ENCODE data around the gene AOX1. TPM values are rescaled to one million over a fixed set of nuclear protein-coding genes. Genes with fewer than 3 reads are reported as not detected.
"Not testable (repeated sequence)": the region's sequence is repeated elsewhere in the genome, so short reads cannot be mapped to it uniquely, and the experiment has no call there.

Gene AOX1
- total RNA-seq, 1 donor from 2014 or later = 7.7 TPM

DNA sequence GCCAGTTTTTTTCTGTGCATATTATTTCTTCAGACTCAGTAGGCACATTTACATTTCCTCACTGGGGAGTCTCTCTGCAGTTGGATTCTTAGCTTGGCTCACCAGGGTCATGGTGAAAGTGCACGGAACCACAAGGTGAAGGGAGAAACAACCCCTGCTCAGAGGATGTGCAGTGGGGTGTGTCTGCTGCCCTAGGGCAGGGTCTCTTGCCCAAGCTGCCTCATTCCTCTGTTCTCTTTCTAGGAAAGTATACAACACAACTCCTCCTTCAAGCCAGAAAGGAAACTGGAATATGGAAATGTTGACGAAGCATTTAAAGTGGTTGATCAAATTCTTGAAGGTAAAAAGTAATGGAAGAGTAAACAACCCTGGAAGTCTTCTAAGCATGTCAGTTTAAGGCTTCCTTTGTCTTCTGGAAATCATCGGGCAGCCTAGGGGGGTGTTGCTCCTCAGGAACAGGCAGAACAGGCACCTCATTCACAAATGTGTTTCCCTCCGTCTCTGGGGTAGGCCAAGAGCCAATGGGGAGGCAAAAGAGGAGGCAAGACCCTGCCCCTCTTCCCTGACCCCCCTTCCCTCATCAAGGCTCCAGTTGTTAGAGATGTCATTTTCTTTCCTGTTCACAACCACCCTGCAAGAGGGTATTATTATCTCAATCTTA is 41.4 kb downstream of the AOX1 start:
- no peak for DNase-seq (ENCODE audit: low spot score)

DNA sequence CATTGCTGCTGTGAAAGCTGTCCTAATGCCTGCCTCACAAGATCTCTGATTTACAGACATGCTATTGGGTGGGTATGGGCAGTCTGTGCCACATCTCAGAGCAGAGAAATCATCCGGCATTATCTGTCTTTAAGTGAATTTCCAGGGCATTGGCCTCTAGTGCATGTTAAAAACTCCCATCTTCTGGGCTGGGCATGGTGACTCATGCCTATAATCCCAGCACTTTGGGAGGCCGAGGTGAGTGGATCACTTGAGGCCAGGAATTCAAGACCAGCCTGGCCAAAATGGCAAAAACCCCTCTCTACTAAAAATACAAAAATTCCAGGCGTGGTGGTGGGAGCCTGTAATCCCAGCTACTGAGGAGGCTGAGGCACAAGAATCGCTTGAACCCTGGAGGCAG is 42.6 kb downstream of the AOX1 start:
- DNase-seq (ENCODE audit: low spot score) = not testable (repeated sequence)

DNA sequence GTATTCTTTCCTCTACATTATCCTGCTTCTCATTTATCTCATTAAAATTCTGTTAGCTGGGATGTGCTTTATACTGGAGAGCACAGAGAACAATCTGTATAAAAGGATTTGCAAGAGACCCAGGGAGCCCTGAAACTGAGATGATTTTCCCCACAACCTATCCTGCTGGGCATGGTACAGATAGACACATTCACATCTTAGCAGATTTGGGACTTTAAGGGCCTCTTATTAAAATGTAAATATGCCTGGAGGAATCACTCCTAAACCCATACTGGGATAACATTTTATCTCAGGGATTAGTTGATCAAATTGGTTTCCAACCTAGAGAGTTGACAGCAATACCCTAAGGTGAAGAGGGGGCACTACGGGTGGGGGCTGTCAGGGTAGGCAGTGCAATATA is 45.5 kb downstream of the AOX1 start:
- no peak for DNase-seq (ENCODE audit: low spot score)

DNA sequence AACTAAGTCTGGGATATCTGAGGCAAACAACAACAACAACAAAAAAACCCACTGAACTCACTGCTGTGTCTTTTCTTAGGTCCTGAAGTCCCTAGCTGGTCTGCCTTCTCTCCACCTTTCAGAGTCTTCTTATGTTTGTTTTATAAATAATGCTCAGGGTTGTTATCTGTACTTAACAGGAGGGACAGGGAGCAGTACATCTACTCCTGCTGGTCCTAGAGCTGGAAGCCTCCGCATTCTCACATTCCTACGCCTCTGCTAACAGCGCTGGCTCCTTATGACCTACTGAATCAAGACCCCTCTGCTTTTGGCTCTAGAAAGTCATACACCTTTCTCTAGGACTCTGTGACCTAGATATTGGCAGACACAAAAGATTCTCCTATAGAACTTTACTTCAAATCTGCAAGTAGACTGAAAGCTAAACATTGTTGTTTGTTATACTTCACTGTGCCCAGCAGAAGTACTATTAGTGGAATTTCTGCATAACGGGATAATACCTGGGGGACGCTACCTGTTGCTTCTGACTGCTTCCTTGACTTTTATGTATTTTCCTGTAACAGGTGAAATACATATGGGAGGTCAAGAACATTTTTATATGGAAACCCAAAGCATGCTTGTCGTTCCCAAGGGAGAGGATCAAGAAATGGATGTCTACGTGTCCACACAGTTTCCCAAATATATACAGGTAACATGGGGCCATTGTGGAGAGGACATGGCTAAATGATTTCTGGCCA is 48.6 kb downstream of the AOX1 start:
- DNase-seq (ENCODE audit: low spot score) = no peak

DNA sequence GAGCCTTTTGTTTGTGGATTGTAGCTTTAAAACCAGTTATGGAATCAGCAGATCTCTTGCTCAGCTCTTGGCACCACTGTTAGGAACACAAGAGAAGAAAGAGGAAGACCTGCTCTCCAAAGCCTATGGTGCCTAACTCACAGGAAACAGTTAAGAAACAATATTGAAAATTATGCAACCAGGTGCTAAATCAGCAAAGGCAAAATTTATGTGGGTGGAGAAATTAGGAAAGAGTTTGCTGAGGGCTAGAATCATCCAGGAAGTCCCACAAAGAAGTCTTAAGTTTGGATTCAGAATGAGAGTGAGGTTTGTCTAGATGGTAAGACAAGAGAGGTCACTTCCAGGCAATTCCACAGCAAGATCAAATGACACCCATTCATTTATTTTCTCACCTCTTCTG is 49.4 kb downstream of the AOX1 start:
- DNase-seq (ENCODE audit: low spot score) = no peak

DNA sequence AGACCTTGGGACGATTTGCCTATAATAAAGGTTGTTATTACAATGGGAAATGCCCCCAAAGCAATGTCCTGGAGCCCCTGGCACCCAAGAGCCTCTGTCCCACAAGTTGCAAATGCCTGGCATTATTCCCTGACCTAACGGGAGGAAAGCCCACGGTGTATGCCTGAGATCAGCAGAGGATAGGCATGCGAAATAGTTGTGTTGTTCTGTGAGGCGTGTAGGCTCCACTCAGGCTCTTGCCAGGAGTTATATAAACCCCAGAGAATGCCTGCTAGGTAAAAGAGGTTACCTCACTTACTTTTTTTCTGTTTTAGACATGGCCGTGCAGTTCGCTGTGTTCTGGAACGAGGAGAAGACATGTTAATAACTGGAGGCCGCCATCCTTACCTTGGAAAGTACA is 52.1 kb downstream of the AOX1 start:
- DNase-seq (ENCODE audit: low spot score) = no peak

DNA sequence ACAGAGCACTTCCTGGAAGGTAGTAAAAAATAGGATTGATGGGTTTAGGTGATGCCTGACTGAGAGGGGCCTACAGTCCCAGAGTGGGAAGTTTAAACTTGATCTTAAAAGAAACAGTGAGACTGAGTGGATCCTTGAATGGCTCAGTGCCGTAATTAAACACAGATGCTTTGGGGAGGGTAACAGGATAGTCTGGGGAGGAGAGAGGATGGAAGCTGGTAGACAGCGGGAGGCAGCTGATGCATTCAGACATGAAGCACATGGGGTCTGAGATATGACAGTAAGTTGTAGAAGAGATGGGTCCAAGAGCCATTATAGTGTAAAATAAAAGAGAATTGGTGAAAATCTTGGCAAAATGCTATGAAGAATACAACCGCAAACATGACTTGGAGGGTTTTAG is 54.4 kb downstream of the AOX1 start:
- DNase-seq (ENCODE audit: low spot score) = no peak

DNA sequence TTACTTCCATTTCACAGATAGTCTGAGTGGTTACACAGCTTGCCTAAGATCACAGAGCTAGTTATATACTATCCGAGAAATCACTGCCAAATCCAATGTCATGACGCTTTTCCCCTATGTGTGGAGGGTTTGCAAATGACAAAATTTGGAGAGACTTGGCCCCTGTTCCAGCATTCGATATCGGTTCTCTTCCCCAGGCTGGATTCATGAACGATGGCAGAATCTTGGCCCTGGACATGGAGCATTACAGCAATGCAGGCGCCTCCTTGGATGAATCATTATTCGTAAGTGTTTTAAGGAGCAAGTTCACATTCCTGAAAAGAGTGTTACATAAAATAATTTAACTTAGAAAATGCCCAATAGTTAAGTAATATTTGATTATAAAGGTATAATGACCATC is 55.1 kb downstream of the AOX1 start:
- no peak for DNase-seq (ENCODE audit: low spot score)

DNA sequence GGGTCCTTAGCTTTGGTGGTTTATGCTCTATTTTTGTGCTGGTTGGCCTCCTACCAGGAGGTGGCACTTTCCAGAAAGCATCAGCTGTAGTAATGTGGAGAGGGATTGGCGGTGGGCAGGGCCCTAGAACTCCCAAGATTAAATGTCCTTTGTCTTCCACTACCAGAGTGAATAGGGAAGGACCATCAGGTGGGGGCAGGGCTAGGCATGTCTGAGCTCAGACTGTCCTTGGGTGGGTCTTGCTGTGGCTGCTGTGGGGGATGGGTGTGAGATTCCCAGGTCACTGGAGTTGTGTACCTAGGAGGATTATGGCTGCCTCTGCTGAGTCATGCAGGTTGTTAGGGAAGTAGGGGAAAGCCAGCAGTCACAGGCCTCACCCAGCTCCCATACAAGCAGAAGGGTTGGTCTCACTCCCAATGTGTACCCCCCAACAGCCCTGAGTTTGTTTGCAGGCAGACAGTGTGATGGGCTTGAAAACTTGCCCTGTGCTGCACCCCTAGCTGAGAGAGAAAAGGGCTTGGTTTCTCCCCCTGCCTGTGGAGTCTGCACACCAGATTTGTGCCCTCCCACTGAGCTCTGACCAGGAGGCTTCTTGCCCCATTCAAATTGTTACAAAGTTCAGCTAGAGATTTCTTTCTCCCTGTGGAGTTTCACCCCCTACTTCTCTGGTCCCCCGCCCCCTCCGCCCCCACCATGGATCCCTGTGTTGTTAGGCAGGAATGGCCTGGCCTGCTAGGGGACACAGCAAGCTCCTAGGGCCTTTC is 62.9 kb downstream of the AOX1 start:
- DNase-seq (ENCODE audit: low spot score) = not testable (repeated sequence)

DNA sequence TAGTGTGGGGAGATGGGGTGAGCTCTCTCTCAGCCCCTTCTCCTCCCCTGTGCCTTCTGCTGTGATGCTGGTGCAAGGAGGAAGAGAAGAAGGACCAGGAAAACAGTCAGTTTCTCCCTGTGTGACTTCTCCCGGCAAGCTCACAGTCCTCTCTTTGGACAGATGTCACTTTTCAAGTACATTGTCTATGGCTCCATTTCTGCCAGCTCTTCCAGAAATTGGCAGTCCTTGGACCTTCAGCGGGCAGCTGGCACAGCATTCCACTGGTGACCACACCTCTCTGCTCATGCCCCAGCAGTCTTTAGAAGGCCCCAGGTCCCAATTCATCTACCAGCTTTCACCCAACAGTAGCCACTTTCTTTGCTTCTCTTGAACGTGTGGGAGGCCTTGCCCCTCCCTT is 63.9 kb downstream of the AOX1 start:
- DNase-seq (ENCODE audit: low spot score) = no peak

DNA sequence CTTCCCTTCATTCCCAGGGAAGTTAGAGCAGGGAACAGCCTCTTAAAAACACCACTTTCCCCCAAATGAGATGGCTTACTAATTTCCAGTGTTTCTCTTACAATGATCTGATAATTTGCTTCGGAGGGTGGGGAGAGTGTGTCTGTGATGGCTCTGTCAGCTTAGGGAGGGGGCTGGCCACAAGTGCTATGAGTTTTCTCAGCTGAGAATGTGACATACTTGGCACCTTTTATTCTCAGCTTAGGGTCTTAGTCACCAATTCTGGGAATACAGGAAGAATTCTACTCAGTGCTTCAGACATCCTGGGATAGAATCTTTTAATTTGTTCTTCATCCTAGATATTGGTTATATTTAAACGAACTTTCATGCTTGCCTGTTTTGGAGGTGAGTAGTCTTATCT is 64.4 kb downstream of the AOX1 start:
- DNase-seq (ENCODE audit: low spot score) = no peak

DNA sequence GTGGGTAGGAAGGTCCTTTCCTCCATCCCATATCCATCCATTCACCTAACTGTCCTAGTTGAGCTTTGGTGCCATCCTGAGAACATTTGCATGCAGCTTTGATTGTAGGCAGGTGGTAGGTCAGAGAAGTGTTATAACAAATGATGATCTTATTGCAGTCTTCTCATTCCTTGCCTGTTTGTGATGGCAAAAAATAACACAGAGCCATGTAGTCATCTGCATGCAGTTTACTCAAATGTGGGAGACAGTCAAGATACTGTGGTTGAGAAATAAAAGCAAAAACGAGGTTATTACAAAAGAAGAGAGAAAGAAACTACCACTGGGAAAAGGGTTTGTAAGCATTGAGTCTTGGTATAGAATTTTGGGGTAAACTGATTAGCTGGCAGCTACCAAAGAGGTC is 66.3 kb downstream of the AOX1 start:
- DNase-seq (ENCODE audit: low spot score) = no peak

DNA sequence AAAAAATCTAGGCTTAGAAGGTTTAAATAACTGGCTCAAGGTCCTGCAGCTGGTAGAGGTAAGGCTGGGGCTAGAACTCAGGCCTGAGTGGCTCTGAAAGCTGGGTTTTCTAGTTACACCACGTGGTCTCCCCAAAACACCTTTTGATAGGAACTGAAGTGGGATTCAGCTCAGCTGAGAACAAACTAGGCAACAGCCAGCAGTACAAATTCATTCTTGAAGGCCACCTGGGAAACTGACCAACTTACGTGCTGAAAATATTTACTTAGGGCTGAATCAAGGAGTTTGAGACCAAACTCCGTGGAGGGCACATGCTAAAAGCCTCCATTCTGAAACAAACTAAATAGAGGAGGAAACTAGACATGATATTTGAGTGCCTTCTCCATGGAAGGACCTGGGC is 67.2 kb downstream of the AOX1 start:
- no peak for DNase-seq (ENCODE audit: low spot score)

DNA sequence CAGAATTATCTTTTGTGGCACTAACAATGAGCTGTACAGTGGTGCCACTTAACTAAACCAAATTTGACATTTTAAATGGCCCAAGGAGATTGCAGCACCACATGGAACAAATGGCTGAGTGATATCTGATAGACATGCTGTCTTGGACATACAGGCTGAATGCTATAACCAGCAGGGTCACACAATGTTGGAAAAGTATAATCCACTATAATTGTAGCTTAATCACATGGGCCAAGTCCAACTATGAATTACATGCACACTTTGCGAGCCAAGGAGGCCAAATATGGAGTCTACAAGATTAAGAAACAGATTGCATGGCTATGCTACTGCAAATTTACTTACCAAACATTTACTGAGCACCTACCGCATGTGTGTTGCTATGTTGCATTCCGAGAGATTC is 69.0 kb downstream of the AOX1 start:
- no peak for DNase-seq (ENCODE audit: low spot score)

DNA sequence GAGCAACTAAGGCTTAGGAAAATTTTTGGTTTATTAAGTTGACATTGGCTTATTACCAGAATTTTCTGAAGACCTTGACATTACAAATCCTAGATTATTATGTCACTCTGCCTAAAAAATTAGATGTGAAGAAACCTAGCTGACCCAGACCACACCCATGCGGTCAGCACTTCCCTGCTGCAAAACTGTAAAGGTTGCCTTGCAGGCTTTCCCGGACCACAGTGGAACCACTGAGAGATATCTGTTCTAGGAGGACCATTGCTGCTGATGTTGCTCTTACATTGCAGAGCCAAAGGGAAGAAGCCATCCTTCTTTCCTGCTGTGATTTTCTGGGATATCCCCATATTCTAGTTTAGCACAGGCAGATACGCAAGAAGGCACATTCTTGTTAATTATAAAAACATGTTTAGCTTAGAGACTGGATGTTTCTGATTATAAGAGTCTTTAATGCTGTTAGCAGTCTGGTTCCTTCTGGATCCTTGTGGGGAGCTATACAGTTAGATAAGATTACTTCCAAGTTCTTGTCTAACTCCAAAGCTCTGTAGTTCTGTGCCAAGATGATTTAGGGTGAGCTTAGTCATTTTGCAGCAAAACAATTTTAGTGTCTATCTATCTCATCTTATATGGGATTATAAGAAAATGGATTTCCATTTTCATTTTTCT is 70.2 kb downstream of the AOX1 start:
- DNase-seq (ENCODE audit: low spot score) = peak; percentile 39

DNA sequence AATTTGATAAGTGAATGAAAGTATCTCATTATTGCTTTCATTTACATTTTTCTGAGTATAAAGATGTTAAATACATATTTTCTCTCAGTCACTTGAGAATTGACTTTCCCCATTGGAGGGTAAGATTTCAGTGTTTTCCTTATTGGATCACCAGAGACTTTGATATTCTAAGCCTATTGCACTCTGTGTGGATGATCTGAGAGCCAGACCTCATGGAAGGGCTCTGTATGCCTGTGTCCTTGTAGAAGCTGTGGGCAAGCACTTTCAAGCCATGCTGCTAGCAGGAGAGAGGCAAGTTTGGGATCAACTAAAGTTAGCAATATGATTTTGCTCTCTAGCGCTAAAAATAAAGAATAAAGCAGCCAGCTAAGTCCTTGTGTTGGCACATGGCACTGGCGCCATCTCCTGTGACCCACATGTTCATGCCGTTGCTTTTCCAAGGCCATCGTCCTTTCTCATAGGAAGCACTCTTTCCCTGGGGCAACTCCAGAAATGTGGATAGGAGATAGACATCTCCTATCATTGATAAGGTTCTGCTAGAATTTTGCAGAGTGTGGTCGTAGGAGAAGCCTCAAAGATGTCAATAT is 72.6 kb downstream of the AOX1 start:
- no peak for DNase-seq (ENCODE audit: low spot score)

DNA sequence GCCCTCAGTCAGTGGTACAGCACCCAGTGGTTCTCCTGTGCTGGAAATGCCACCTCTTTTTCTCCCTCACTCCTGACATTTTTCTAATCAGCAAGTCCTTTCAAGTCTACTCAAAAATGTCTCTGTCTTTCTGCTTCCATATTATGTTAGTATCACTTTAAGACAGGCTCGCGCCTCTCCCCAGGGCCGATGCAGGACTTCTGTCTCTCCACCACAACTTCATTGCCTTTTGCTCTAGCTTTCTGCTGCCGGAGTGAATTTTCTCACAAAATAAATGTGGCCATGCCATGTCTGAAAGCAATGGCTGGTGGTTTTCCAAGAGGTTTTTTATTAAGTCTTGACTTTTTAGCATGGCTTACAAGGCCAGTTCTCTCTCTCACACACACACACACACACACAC is 73.6 kb downstream of the AOX1 start:
- DNase-seq (ENCODE audit: low spot score) = no peak

DNA sequence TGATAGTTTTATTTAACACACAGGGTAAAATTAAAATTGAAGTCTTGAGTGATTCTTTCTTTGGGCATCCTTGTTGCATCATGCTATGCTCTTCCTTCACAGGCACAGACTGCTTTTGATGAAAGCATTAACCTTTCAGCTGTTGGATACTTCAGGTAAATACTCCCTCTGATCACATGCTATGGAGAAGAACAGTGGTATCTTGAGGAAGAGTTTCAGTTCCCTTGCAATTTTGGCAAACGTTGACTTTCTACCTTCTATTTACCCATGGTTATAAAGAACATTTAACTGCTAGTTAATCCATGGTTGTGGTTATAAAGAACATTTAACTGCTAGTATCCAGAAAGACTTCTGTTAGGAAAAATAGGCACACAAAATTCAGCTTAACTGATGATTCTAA is 75.7 kb downstream of the AOX1 start:
- no peak for DNase-seq (ENCODE audit: low spot score)

DNA sequence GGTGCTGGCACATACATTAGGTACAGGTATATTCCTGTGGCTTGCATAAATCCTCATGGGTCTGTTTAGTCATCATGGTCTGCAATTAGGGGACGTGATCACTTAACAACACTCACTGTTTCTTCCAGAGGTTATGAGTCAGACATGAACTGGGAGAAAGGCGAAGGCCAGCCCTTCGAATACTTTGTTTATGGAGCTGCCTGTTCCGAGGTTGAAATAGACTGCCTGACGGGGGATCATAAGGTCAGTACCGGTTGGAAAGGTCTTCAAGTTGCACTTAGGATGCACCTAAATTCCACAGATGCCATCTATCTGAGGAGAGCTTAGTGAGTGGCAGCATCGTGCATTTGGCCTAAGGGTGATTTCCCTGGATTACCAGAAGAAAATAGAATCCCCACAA is 76.9 kb downstream of the AOX1 start:
- DNase-seq (ENCODE audit: low spot score) = no peak

DNA sequence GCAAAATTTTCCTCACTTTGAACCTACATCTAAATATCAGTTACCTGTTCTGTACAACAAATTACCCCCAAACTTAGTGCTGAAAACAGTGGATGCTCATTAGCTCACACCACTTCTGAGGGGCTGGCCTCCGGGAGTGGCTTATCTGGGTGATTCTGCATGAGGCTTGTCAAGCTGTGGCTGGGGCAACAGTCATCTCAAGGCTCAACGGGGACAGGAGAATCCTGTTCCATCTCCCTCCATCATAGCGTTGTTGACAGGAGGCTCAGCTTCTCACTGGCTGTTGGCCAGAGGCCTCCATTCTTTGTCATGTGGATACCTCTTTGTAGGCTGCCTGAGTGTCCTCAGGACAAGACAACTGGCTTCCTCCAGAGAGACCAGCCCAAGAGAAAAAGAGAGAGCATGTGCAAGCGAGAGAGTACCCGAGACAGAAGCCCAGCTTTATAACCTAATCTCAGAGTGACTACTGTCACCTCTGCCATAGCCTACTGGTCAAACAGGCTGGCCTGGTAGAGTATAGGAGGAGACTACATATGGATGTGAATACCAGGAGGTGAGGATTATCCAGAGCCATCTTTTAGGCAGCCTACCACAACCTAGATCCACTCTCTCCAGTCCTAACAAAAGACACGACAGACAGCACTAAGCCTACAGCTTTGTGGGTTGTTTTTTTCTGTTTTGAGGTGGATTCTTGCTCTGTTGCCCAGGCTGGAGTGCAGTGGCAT is 79.1 kb downstream of the AOX1 start:
- DNase-seq (ENCODE audit: low spot score) = no peak
